Activated CD8-positive, alpha-beta memory T cell treated with anti-CD3 and anti-CD28 coated beads for 1 hour (primary cell): ENCODE results near the gene AKR1C3.
"Not testable (repeated sequence)": the region's sequence is repeated elsewhere in the genome, so short reads cannot be mapped to it uniquely, and the experiment has no call there.

Source experiments
- DNase-seq, 2 donors: peaks; one replicate each; pipeline ENCODE4 v3.0.0-alpha.2; 2020; ENCODE audit warnings: low read depth in 1 of 2; ENCODE audit errors: extremely low read depth in 1 of 2

The AKR1C3 gene

DNA sequence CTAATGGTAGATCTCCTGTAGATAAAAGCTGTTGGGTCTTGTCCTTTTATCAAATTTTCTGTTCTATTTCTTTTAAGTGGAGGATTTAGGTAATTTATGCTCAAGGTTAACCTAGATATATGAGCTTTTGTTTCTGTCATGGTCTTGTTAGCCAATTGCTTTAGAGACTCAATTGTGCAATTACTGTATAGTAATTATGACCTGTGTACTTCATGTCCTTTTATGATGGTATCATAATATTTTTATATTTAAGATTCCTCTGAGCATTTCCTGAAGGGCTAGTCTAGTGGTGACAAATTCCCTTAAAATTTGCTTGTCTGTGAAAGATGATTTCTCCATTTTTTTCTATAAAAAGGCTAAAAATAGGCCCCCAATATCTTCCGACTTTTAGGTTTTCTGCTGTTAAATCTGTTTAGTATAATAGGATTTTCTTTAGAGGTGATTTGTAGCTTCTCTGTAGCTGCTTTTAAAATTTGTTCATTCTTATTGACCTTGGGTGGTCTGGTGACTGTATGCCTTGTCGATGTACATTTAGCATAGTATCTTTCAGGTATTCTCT, 5.4 kb upstream of the AKR1C3 start:
- DNase-seq = no peak

GRCh38 chr10:5089865-5090264, 4.3 kb upstream of the AKR1C3 start:
- no peak for DNase-seq

DNA sequence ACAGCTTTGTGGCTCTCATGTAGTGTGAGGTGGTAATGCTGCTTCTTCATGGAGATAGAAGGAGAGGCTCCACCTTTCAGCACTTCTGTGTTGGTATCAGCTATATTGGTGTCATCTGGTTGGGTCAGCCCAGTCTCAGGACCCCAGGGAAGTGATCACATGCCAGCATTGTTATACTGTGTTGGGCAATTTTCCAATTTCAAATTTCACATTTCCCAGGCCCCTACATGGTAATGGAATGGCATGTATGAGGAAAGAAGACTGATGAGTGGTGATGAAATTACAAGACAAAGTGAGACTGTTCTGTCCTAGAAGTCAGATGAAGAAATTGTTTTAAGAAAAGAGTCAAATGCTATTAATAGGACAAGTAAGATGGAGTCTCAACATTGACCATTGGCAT, 3.7 kb upstream of the AKR1C3 start:
- DNase-seq = no peak

- DNase-seq = no peak
Measured at GRCh38 chr10:5091196-5091595, 3.0 kb upstream of the AKR1C3 start.

GRCh38 chr10:5092375-5092774, 1.8 kb upstream of the AKR1C3 start:
- DNase-seq = no peak

GRCh38 chr10:5092848-5093790, 1.1 kb upstream of the AKR1C3 start:
- DNase-seq = no peak

DNA sequence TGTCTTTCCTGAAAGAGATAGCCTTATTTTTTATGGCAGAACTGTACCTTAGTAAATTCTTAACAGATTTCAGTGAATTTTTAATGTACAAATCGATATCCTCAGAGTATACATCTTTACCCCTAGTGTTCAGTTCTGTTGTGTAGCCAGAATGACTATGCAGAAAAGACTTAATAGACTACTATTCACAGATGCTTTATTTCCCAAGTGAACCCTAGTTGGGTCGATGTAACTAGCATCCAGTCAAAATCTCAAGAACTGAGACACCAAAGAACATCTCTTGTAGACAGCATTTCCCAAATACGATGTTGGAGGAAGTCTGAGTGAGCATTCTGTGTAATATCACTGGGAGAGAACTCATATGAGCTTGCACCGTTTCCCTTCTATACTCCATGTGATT, 1.5 kb downstream of the AKR1C3 start:
- DNase-seq = no peak

DNA sequence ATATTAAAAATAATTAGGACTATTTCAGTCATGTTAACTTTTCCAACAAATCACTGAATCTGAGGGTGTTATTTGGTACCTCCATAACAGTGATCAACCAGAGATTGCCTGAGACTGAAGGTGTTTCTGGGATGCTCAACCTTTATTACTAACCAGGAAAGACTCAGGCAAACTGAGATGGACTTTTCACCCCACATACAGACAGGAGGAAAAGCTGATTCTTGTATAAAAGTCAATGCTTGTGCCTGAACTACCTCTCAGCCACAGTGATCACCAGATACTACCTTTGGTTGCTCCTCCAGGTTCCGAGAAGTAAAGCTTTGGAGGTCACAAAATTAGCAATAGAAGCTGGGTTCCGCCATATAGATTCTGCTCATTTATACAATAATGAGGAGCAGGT, 1.9 kb downstream of the AKR1C3 start:
- no peak for DNase-seq

- not testable (repeated sequence) for DNase-seq
Measured at GRCh38 chr10:5102479-5102878, 8.3 kb downstream of the AKR1C3 start.

DNA sequence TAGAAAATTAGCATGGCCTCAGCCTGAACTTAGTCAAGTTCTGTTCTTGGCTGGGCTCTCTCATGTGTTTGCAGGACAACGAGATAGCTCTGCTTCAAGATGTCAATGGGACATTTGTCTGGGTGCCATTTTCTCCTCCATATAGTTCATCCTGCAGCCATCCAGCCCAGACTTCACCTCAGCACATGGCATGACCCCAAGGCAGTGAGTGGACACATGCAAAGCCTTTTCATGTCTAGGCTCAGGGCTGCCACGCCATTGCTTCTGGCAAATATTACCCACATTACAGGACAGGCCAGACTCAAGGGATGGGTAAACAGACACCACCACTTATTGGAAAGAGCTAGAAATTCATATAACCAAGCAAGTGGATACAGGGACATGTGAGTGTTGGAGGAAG, 9.3 kb downstream of the AKR1C3 start:
- DNase-seq = no peak

DNA sequence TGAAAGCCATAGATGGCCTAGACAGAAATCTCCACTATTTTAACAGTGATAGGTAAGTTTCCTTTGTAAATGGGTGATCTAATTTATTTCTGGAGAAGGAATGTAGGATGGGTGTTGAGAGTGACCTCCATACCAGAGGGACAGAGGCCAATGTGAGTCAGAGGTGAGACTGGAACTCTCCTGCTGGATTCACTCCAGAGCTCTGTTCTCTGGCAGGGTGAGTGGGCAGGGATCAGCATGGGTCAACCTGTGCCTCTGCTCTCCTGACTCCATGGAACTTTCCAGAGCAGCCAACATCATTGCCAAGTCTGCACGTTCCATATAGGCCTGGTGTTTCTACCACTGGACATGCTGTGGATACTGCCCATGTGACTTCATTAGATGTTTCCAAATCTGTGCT, 11.4 kb downstream of the AKR1C3 start:
- DNase-seq = no peak

GRCh38 chr10:5106553-5106952, 12.3 kb downstream of the AKR1C3 start:
- no peak for DNase-seq

DNA sequence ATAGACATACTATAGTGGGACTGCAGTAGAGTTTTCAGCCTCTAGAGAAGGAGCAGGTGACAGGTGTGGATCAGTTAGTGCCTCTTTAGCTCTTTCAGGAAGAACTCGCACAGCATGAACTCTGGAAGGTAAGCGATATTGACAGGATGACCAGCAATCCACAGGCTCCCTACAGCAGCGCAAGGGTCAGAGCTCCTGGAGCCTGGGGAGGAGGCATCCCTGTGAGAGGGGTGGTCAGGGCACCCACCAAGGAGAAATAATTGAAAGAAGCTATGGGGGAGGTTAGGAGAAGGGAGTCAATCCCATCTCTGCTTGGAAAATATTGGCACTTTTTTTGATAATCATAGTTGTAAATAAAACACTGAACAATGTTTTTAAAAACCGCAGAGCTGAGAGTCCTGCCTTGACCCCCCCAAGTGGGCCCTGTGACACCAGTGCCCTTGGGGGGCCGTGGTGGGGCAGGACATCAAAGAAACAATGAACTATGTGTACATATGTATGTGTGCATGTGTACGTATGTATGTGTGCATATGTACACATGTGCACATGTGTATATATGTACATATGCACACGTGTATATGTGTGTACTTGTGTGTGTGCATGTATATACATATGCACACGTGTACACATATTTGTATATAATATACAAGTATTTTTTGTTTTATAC, 13.8 kb downstream of the AKR1C3 start:
- no peak for DNase-seq

GRCh38 chr10:5108658-5109416, 14.6 kb downstream of the AKR1C3 start:
- no peak for DNase-seq

GRCh38 chr10:5109861-5110260, 15.6 kb downstream of the AKR1C3 start:
- DNase-seq = not testable (repeated sequence)

- DNase-seq = no peak
Measured at GRCh38 chr10:5116621-5117020, 22.4 kb downstream of the AKR1C3 start.

- DNase-seq = no peak
Measured at GRCh38 chr10:5117026-5117425, 22.8 kb downstream of the AKR1C3 start.

DNA sequence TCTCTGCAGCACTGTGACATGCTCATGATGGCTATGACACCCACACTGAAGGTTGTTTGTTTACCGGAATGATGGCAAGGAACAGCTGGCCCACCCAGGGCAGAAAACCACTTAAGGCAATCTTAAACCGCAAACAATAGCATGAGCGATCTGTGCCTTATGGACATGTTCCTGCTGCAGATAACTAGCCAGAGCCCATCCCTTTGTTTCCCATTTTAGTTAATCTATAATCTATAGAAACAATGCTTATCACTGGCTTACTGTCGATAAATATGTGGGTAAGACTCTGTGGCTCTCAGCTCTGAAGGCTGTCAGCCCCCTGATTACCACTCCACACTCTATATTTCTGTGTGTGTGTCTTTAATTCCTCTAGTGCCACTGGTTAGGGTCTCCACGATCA, 25.8 kb downstream of the AKR1C3 start:
- not testable (repeated sequence) for DNase-seq

- no peak for DNase-seq
Measured at GRCh38 chr10:5123886-5124285, 29.7 kb downstream of the AKR1C3 start.

GRCh38 chr10:5125315-5126044, 31.3 kb downstream of the AKR1C3 start:
- DNase-seq = no peak
